ENCODE measurements around the gene MED15.
A peak's percentile ranks its signal among the peaks of the same experiment; 100 is the strongest.

MED15 gene

DNA sequence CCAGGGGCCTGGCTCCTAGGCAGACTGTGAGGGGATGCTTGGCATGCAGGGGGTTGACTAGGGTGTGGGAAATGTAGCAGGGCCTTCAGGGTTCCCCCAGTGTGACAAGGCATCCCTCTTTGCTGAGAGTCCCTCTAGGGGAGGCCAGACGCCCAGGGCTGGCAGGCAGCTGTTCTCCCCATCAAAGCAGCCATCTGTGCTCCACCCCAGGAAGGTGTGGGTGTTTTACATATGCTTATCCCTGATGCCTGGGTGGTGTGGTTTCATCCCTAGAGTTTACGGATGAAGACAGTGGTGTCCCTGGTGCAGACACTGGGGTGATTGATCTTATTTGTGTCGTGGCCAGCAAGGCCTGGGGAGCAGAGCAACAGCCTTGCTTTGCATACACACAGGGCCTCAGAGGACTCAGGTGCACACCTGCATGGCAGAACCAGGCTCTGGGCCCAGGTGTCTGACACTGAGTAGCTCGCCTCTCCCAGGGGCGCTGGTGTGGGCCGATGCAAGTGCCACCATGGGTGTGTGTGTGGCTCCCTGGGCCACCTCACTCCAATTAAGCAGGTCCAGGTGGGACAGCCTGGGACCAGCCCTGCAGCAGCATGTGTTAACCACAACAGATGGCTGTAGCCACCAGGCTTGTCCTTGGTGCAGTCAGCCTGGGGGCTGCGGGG lies 74.2 kb downstream of the MED15 start:
- Mint-ChIP-seq H3K36me3 (ENCODE audit: insufficient read depth) (peaks cover 86% of the 10 kb centered on the region), H3K9me3 (no peaks in the 10 kb centered on the region), H3K4me3 (no peak overlapping the region), H3K27ac (peak overlapping the region; percentile 38 to 90), H3K4me1 (ENCODE audit: low read depth in 2 of 2) (peaks cover 24 to 32% of the 10 kb centered on the region in 2 donors), H3K27me3 (no peaks in the 10 kb centered on the region)
- DNase-seq = no peak
- ATAC-seq (replicated peaks) = no peak

DNA sequence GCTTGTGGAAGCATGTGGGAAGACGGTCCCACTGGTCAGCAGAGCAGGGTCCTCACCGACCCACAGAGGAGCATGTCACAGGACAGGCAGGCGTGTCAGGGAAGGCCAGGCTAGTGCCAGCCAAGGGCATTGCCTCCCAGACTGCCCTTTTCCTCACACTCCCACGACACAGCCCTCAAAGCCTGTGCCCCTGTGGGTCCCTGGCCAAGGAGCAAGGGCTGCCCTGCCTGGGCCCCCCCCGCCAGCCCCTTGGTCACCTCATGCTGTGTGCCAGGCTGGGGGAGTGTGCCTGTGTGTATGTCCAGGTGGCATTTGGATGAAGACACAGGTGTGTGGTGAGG lies 74.7 kb downstream of the MED15 start:
- Mint-ChIP-seq H3K9me3 (no peaks in the 10 kb centered on the region), H3K27me3 (no peaks in the 10 kb centered on the region), H3K36me3 (ENCODE audit: insufficient read depth) (peaks cover 89% of the 10 kb centered on the region), H3K4me3 (no peak overlapping the region), H3K4me1 (ENCODE audit: low read depth in 2 of 2) (peaks cover 24 to 32% of the 10 kb centered on the region in 2 donors), H3K27ac (peak overlapping the region; percentile 38 to 90)
- DNase-seq (no peak), ATAC-seq (replicated peaks) (no peak)

DNA sequence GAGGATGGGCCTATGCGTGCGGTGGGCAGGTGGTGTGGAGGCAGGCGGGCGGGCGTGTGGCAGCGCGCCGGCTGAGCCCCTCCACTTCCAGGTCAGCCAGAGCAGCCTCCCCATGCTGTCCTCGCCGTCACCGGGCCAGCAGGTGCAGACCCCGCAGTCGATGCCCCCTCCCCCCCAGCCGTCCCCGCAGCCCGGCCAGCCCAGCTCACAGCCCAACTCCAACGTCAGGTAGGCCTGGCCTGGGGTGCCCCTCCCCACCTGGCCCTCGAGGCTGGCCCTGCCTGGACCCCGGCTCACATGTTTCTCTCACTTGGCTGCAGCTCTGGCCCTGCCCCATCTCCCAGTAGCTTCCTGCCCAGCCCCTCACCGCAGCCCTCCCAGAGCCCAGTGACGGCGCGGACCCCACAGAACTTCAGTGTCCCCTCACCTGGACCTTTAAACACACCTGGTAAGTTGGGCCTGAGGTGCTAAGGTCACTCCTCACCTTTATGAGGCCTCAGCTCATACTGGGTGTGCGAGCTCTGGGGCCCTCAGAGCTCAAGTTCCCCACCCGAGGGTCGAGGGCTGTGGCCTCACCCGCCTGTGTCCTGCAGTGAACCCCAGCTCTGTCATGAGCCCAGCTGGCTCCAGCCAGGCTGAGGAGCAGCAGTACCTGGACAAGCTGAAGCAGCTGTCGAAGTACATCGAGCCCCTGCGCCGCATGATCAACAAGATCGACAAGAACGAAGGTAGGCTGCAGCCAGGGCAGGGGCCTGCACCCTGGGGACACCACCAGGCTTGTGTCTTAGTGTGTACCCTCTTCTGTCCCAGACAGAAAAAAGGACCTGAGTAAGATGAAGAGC lies 75.3 kb downstream of the MED15 start:
- no peak for ATAC-seq (replicated peaks)
- peaks cover 19 to 27% of the 10 kb centered on the region in 2 donors for H3K4me1 Mint-ChIP-seq (ENCODE audit: low read depth in 2 of 2)
- H3K27me3 Mint-ChIP-seq = no peaks in the 10 kb centered on the region
- peak overlapping the region; percentile 58 to 80 for H3K27ac Mint-ChIP-seq
- no peaks in the 10 kb centered on the region for H3K9me3 Mint-ChIP-seq
- no peak for DNase-seq
- H3K36me3 Mint-ChIP-seq (ENCODE audit: insufficient read depth) = peaks cover 85% of the 10 kb centered on the region
- no peak overlapping the region for H3K4me3 Mint-ChIP-seq

DNA sequence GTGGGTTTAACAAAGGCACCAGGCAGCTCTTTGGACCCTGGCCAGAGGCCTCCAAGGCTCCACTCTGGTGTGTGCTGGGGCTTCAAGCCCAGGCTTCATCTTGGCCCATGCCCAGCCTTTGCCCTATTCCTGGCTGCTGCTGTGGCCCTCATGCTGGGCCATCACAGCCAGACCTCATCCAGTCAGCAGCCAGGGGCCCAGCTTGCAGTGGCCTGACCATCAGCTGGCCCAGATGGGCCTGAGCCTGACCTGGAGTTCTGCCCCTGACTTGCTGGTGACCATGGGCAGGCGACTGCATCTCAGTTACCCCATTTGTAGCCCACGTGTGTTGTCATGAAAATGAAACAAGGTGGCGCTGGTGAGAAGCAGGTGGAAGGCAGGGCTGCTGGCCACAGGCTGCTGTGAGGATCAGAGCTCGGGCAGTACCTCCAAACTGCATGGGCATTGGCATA lies 76.1 kb downstream of the MED15 start:
- H3K4me3 Mint-ChIP-seq = no peak overlapping the region
- ATAC-seq (replicated peaks) (no peak), DNase-seq (no peak)
- H3K4me1 Mint-ChIP-seq (ENCODE audit: low read depth in 2 of 2) = peaks cover 17 to 24% of the 10 kb centered on the region in 2 donors
- no peaks in the 10 kb centered on the region for H3K9me3 Mint-ChIP-seq
- no peak overlapping the region for H3K27ac Mint-ChIP-seq
- H3K36me3 Mint-ChIP-seq (ENCODE audit: insufficient read depth) = peaks cover 77% of the 10 kb centered on the region
- no peaks in the 10 kb centered on the region for H3K27me3 Mint-ChIP-seq

DNA sequence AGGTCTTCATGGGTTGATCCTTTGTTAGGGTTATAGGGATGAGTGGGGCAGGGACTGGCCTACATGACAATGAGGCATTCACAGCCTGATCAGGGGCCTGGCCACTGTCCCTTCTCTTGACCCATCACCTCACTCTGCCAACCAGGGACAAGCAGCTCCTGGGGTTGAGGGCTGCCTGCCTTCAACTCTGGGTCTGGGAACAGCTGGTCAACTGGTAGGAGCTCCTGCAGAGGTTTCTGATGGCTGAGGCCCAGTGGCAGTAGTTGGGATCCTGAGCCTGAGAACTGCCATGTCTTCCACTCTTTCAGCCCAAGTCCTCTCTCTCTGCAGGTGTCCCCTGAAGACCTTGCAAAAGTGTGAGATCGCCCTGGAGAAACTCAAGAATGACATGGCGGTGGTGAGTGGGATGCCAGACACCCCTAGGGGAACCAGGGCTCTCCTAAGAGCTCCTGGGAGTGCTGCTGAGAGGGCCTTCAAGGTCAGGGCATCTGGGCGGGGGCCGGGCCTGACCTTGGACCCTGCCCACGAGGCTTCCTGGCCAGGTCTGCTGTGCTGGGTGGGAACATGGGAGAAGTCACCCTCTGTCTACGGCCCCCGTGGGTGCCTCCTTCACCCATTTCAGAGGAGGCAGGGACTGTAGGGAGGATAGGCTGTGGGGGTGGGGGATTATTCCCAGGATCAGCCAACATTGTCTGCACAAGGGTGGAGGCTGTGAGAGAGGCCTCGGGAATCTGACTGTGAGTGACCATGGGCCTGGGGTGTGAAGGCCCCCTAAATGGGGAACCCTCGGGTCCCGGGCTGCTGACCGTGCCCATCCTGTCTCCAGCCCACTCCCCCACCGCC lies 76.8 kb downstream of the MED15 start:
- H3K4me1 Mint-ChIP-seq (ENCODE audit: low read depth in 2 of 2) = peaks cover 17 to 20% of the 10 kb centered on the region in 2 donors
- no peak for DNase-seq
- ATAC-seq (replicated peaks) = no peak
- H3K36me3 Mint-ChIP-seq (ENCODE audit: insufficient read depth) = peaks cover 72% of the 10 kb centered on the region
- peak overlapping the region in 1 of 2 donors; percentile 53 for H3K27ac Mint-ChIP-seq
- H3K9me3 Mint-ChIP-seq = no peaks in the 10 kb centered on the region
- no peak overlapping the region for H3K4me3 Mint-ChIP-seq
- H3K27me3 Mint-ChIP-seq = no peaks in the 10 kb centered on the region

DNA sequence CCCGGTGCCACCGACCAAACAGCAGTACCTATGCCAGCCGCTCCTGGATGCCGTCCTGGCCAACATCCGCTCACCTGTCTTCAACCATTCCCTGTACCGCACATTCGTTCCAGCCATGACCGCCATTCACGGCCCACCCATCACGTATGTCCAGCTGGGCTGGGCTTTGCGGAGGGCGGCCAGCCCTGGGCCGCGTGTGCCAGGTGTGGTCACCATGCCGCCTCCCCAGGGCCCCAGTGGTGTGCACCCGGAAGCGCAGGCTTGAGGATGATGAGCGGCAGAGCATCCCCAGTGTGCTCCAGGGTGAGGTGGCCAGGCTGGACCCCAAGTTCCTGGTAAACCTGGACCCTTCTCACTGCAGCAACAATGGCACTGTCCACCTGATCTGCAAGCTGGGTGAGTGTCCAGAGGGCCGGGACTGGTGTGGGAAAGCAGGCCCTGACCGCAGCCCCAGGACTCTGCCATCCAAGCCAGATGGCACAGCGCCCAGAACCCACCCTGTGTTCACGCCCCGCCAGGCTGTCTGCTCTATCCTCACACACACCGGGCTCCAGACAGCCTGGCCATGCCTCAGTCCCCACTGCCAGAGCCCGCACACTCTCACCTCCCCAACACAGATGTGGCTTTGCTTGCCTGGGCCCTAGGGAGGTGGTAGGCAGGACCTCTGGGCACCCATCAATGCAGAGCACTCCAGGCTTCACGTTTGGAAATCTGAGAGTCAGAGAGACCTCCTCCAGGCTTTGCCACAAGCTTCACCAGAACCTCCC lies 77.6 kb downstream of the MED15 start:
- no peak for DNase-seq
- Mint-ChIP-seq H3K36me3 (ENCODE audit: insufficient read depth) (peaks cover 71% of the 10 kb centered on the region), H3K9me3 (no peaks in the 10 kb centered on the region), H3K4me3 (no peak overlapping the region), H3K27ac (no peak overlapping the region), H3K27me3 (no peaks in the 10 kb centered on the region), H3K4me1 (ENCODE audit: low read depth in 2 of 2) (peaks cover 13 to 15% of the 10 kb centered on the region in 2 donors)
- no peak for ATAC-seq (replicated peaks)

DNA sequence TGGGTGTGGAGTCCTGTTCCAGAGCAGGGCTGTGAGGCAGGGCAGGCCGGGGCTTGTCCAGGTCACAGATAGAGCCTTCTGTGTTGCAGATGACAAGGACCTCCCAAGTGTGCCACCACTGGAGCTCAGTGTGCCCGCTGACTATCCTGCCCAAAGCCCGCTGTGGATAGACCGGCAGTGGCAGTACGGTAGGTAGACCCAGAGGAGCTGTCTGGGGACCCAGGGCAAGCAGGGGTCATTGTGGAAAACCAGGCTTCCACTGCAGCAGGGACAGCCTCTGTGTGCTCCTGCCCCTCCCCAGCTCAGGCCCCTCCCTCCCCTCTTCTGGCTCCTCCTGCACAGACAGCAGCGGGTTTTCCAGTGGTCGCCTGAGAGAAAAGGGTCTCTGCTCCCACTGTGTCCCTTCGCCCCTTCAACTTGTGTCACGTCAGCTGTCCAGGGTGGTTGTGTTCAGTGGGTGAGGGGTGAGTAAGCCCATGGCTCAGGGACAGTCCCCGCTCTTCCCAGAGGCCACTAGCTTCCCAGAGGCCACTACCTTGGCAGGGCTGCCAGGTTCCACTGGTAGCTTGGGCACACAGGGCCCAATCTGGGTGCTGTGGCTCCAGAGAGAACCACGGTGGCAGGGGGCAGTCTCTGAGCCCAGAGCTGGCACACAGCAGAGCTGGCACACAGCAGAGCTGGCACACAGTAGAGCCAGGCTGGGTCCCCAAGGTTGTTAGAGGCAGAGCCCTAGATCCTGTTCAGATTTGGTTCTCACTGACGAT lies 78.4 kb downstream of the MED15 start:
- DNase-seq = no peak
- Mint-ChIP-seq H3K9me3 (no peaks in the 10 kb centered on the region), H3K27ac (no peak overlapping the region), H3K4me1 (ENCODE audit: low read depth in 2 of 2) (peaks cover 5 to 7% of the 10 kb centered on the region in 2 donors), H3K36me3 (ENCODE audit: insufficient read depth) (peaks cover 64% of the 10 kb centered on the region), H3K4me3 (no peak overlapping the region), H3K27me3 (no peaks in the 10 kb centered on the region)
- no peak for ATAC-seq (replicated peaks)

DNA sequence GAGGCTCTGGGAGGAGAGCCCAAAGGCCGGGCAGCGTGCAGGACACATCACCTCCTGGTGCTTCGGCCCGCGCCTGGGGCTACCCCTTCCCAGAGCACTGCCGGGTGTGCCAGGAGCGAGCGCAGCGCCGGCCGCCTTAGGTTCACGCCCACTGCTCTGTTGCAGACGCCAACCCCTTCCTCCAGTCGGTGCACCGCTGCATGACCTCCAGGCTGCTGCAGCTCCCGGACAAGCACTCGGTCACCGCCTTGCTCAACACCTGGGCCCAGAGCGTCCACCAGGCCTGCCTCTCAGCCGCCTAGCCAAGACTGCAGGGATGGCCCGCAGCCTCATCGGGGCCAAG lies 79.0 kb downstream of the MED15 start:
- ATAC-seq (replicated peaks) (no peak), DNase-seq (no peak)
- Mint-ChIP-seq H3K4me1 (ENCODE audit: low read depth in 2 of 2) (peaks cover 3 to 6% of the 10 kb centered on the region in 2 donors), H3K36me3 (ENCODE audit: insufficient read depth) (peaks cover 60% of the 10 kb centered on the region), H3K27ac (peak overlapping the region in 1 of 2 donors; percentile 74), H3K9me3 (no peaks in the 10 kb centered on the region), H3K27me3 (no peaks in the 10 kb centered on the region), H3K4me3 (no peak overlapping the region)

DNA sequence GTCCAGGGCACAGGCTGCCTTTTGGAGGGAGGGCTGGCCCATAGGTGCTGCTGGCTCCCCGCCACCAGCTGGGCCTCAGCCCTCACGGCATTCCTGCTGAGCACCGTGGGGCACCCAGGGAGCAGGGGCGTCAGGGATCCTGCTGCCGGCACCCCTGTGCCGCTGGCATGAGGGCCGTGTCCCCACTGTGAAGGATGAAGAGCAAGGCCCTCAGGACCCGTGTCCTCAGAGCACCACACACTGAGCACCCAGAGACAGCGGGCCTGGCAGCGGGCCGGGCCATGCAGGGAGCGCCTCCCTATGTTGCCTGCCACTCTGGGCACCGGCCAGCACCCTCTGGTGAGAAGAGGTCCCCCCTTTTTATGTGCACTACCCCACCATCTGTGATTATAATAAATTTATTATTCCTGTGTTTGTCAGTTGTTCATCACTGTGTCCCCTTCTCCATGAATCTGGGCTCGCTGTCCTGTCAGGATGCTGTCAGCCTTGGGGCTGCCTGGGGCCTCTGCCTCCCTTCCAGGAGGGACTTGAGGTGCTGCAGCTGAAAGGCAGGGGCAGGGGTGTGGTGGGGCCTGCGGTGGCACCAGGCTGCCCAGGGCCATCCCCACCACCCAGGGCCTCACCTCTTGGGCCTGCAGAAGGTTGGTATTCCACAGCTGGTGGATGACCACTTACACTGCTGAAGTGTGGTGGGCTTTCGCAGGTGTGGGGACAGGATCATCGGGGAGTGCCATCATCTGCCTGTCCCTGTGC lies 80.0 kb downstream of the MED15 start:
- H3K27ac Mint-ChIP-seq = peak overlapping the region in 1 of 2 donors; percentile 74
- H3K36me3 Mint-ChIP-seq (ENCODE audit: insufficient read depth) = peaks cover 51% of the 10 kb centered on the region
- no peaks in the 10 kb centered on the region for H3K27me3 Mint-ChIP-seq
- peaks cover 2 to 3% of the 10 kb centered on the region in 2 donors for H3K4me1 Mint-ChIP-seq (ENCODE audit: low read depth in 2 of 2)
- H3K9me3 Mint-ChIP-seq = no peaks in the 10 kb centered on the region
- ATAC-seq (replicated peaks) = no peak
- DNase-seq = no peak
- no peak overlapping the region for H3K4me3 Mint-ChIP-seq

DNA sequence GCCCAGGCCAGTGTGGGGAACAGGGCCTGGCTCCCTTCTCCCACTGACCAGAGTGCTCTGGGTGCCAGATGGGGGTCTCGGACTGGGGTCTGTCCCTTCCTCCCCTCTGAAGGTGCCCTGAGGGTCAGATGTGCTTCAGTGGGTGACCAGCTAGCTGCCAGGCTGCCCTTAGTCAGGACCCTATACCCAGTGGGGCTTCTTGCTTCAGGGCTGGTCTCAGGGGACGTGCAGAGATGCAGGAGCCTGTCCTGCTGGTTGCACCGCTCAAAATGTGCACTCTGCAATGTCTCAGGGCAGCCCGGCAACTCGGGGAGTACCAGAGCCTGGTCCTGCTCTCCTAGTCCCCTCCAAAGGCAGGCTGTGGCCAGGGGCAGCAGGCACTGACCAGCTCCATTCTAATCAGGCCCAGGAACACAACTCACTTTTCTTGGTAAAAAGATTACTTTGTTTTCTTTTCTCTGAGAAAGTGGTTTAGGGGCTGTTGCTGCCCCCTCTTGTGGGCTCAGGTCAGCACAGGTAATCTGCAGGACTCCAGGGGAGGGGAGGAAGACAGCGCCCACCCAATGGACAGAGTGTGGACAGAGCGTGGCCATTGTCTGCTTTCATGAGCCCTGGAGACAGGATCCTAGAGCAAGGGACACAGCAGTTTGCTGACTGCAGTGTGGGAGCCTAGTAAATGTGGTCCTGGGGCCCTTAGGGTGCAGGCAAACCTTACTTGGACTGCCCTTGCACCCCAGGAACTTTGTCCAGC lies 80.9 kb downstream of the MED15 start:
- H3K4me3 Mint-ChIP-seq = no peak overlapping the region

DNA sequence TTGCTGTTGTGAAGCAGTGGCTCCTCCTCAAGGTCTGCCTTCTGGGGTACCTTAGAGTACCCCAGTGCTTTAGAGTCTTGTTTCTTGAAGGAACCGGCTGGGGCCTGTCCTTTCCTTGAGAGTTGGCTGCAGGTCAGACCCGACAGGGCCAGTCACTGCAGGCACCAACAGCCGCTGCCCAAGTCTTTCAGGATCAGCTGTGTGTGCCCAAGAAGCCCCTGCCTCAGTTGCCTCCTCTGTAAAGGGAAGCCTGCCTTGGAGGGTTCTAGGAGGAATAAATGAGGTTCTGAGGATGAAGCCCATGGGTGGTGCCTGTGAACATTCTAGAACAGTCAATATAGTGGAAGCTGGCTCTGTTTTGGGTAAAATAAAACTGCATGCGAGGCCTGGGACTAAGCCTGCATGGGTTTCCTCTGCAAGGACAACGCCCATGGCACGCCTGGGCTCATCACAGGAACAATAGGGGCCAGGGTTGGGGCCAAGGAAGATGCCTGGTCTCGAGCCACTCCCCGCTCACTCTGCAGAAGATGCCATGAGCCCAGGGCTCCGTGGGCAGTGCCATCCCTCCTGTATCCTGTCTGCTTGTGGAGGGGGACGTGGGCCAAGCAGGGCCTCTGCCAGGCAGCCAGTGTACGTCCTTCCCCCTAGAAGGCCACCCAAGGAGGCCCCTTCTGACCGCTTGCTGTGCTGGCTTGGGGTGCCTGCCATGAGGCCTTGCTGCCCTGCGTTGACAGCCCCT lies 81.6 kb downstream of the MED15 start:
- Mint-ChIP-seq H3K36me3 (ENCODE audit: insufficient read depth) (peaks cover 35% of the 10 kb centered on the region), H3K9me3 (no peaks in the 10 kb centered on the region), H3K4me3 (no peak overlapping the region), H3K27me3 (no peaks in the 10 kb centered on the region), H3K4me1 (ENCODE audit: low read depth in 2 of 2) (peaks cover 2 to 10% of the 10 kb centered on the region in 2 donors), H3K27ac (peak overlapping the region in 1 of 2 donors; percentile 68)
- ATAC-seq (replicated peaks) (peak; percentile 14), DNase-seq (no peak)

More for the DNA sequence above, 80.9 kb downstream of the MED15 start:
- ATAC-seq (replicated peaks) (no peak), DNase-seq (no peak)
- H3K9me3 Mint-ChIP-seq = no peaks in the 10 kb centered on the region
- peaks cover 43% of the 10 kb centered on the region for H3K36me3 Mint-ChIP-seq (ENCODE audit: insufficient read depth)
- peaks cover 2 to 3% of the 10 kb centered on the region in 2 donors for H3K4me1 Mint-ChIP-seq (ENCODE audit: low read depth in 2 of 2)
- H3K27ac Mint-ChIP-seq = peak overlapping the region in 1 of 2 donors; percentile 68
- H3K27me3 Mint-ChIP-seq = no peaks in the 10 kb centered on the region

All from effector memory CD8-positive, alpha-beta T cell (primary cell).